Midbrain (tissue), 1 donor: ENCODE measurements around the gene UBE2D1.
"Not testable (repeated sequence)": the region's sequence is repeated elsewhere in the genome, so short reads cannot be mapped to it uniquely, and the experiment has no call there.

Experiments used
- DNase-seq: peaks from one replicate; lab custom pipeline; 2025; lab: John Stamatoyannopoulos, UW

UBE2D1 gene

DNA sequence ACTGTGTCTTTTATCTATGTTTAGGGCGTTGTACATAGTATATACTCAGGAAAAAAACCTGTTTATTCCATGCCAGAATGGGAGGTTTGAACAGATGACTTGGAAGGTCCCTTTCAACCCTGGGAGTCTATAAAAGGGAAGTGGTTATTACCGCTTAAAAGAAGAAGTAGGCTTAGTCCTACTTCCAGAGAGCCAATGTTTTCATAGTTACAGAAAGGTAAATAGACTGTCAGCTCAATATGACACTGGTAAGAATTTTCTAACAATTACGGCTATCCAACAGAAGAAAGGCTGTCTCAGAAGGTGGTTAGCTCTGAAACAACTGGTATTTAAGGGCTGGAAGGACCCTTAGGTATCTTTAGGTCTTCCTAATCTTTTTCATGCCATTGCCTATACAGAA, 49.3 kb downstream of the UBE2D1 start:
- DNase-seq = peak; percentile 16

- DNase-seq = peak; percentile 46
Observed at GRCh38 chr10:58384544-58384998, 49.8 kb downstream of the UBE2D1 start.

- peak; percentile 96 for DNase-seq
Observed at GRCh38 chr10:58384999-58385783, 50.4 kb downstream of the UBE2D1 start, which contains the start of gene TFAM. TFAM (plus strand) TSS chr10:58385410; CDS start chr10:58385548, 138 bp downstream.

GRCh38 chr10:58385784-58386112, 50.9 kb downstream of the UBE2D1 start:
- no peak for DNase-seq

- DNase-seq = no peak
Observed at GRCh38 chr10:58389024-58389423, 54.2 kb downstream of the UBE2D1 start.

- peak; percentile 49 for DNase-seq
Observed at GRCh38 chr10:58393317-58393716, 58.5 kb downstream of the UBE2D1 start.

- DNase-seq = no peak
Observed at GRCh38 chr10:58394471-58394870, 59.7 kb downstream of the UBE2D1 start.

DNA sequence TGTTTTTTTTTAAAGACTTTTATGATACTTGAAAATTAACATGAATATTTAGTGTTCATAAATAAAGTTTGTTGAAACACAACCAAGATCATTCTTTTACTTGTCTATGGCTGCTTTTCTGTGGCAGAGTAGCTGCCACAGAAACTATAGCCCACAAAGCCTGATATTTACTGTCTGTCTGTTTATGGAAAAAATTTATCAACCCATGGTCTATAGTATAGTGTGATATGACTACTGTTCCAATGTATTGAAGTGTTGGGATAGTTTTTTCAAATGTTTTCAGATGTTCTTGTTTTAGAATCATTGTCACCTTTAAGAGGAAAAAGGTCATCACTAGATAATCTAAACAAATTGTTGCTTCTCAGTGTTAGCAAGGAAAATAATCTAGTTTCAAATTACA, 61.3 kb downstream of the UBE2D1 start:
- DNase-seq = no peak

- DNase-seq = no peak
Observed at GRCh38 chr10:58397830-58398229, 63.0 kb downstream of the UBE2D1 start.

DNA sequence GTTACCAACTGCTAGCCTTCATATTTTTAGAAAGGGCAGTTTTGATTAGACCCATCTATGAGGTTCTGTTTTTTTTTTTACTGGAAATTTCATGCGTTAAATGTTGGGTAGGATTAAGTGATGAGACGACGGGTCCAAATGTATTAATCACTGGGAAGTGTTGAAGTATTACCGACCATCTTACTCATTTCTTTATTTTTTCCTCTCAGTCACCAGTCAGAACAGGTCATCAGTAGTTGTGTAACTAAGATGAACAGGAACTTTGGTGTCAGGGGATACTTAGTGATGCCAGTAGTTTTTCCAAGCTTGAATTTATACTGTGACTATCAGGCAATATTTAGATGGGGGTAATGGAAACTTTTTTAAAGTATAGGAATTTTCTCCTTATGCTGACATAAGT, 64.6 kb downstream of the UBE2D1 start:
- no peak for DNase-seq

DNA sequence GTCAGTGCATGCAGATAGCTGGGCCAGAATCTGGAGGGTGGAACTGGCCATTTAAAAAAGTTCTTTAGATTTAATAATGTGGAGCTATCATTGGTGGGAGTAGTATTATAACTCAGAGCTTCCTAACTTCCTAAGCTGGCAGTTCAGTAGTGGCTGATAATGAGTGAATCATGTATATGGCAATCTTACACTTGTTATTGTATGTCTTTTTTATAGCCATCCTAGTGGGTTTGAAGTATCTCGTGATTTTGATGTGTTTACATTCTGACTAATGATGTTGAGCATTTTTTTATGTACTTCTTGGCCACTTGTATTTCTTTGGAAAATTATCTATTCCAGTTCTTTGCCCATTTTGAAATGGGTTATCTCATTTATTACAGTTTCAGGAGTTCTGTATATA, 65.8 kb downstream of the UBE2D1 start:
- no peak for DNase-seq

DNA sequence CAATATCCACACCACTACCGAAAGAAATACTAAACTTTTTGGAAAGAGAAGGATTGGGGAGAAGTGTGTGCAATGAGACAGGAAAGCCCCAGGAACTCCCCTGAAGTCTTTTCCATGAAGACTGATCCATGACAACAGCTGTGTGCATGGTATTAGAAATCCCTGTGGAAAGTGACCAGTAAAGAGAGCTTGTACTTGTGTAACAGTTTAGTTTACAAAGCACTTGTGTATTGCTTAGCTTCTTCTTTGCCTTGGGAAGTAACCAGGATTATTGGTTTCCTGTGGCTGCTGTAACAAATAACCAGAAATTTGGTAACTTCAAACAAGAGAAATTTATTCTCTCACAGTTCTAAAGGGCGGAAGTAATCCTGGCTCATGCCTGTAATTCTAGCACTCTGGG, 69.2 kb downstream of the UBE2D1 start:
- no peak for DNase-seq

GRCh38 chr10:58409956-58410610, 75.3 kb downstream of the UBE2D1 start:
- no peak for DNase-seq

DNA sequence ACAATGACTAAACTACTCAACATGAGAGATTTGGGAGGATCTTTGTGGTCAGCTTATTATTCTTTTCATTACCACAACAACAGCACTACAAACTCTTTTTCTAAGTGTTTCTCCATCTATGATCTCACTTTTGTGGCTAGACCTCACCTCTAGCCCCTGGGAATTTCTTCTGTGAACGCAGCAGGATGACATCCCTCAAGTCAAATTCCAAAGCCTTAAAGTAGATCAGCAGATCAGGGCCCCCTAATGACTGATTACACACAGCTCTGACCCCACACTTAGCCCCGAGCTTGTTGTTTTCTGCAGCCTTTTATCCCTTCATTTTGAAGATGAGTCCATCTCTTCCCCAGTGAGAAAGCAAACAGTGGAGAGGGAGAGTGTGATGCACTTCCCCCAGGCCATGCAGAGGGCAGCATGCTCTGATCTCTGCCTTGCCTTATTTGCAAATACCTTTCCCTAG, 77.7 kb downstream of the UBE2D1 start:
- no peak for DNase-seq

DNA sequence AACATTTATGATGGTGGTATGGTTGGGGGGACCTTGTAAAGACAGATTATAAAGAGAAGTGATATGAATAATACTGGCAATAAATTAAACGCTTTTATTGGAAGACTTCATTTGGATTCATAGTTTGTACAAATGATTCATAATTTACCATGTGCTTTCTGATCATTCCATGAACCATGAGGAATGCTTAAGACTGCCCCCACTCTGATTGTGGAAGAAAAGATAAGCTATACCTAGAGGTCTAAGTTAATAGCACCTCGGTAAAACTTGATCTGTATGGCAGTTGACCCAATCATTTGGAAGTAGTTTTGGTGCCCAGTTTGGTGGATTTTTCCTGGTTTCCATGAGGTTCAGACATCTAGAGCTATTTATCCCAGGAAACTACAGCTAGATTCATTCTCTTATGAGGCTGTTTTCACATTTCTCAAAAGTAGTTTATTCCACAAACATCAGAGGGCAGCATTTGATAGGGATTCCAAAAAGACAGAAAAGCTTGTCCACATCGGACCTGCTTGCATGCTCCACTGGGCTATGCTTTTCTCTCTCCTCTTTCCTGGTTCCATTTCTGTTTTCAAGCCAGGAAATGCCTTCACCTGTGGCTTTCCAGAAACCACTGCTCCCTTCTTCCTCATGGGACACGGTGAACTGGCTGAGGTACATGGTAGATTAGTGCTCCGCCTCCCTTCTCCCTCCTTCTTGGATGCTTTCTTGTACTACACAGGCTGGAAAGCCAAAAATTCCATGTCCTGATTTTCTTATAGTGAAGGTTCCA, 79.7 kb downstream of the UBE2D1 start:
- DNase-seq = peak; percentile 21

DNA sequence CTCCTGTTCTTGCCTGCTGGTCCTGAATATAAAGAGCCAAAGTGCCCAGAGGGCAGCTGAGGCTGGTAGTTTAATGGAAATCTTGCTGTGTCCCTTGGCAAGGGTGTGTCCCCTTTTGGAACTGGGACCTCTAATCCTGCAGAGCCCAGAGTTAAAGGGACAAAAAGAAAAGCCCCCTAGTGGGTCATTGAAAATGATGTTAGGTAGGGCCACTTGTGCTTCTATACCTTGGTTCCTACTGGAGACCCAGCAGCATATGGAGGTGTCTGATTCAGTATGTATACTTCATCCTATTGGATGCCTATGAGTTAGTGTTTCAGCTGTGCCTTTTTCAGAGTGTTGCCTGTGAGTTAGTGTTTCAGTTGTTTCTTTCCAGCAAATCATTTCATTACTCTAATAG, 81.0 kb downstream of the UBE2D1 start:
- DNase-seq = no peak

GRCh38 chr10:58417902-58418301, 83.1 kb downstream of the UBE2D1 start:
- DNase-seq = not testable (repeated sequence)
